Ascending aorta (tissue), 2 donors: ENCODE data around the gene KSR1. TPM values are rescaled to one million over a fixed set of nuclear protein-coding genes. Genes with fewer than 3 reads are reported as not detected.

Source experiments
- DNase-seq, 2 donors: peaks; one replicate each; pipeline ENCODE4 v3.0.0-alpha.2; 2019; ENCODE audit warnings: low spot score in 2 of 2
- H3K27ac ChIP-seq, 2 donors: fragments of 200-600 bp; sonication (generic); one replicate each; pipeline ENCODE4 v1.5.1; 2016 to 2017; ENCODE audit warnings: mild to moderate bottlenecking in 1 of 2
- H3K27me3 ChIP-seq: fragments of 200-600 bp; sonication (generic); one replicate; pipeline ENCODE4 v1.5.1; 2017
- H3K36me3 ChIP-seq, 2 donors: fragments of 200-600 bp; sonication (generic); one replicate each; pipeline ENCODE4 v1.5.1; 2016
- H3K4me1 ChIP-seq, 2 donors: fragments of 200-600 bp; sonication (generic); one replicate each; pipeline ENCODE4 v1.5.1; 2016 to 2017; ENCODE audit warnings: mild to moderate bottlenecking in 1 of 2
- H3K4me3 ChIP-seq, 2 donors: fragments of 200-600 bp; sonication (generic); one replicate each; pipeline ENCODE4 v1.5.1; 2016 to 2017; ENCODE audit warnings: mild to moderate bottlenecking in 1 of 2
- H3K9me3 ChIP-seq, 2 donors: fragments of 200-600 bp; sonication (generic); one replicate each; pipeline ENCODE4 v1.5.1; 2016
- intact Hi-C: fragments of 100-400 bp; cut with DNase I; formaldehyde crosslinking; loops from one replicate; pipeline ENCODE4 v1.15.1; 2023
- total RNA-seq: library from RNA; depleted of rRNA; stranded (reverse); fragments of >200 nt; gene quantifications from one replicate; pipeline ENCODE4 v1.1.0, GENCODE V29; 2016
- TF ChIP-seq, protein P1 (sequence below), 3 experiments: fragments of 200-600 bp in 2 of 3; fragments of 450-650 bp in 1 of 3; sonication (generic) in 2 of 3; IDR thresholded peaks; one replicate each; pipeline ENCODE4 v1.5.1; 2016 to 2019; ENCODE audit warnings: antibody characterized with exemption in 3 of 3, mild to moderate bottlenecking in 1 of 3, moderate library complexity in 1 of 3

Gene KSR1
- total RNA-seq, 1 donor from 2014 or later: 42.6 TPM

DNA sequence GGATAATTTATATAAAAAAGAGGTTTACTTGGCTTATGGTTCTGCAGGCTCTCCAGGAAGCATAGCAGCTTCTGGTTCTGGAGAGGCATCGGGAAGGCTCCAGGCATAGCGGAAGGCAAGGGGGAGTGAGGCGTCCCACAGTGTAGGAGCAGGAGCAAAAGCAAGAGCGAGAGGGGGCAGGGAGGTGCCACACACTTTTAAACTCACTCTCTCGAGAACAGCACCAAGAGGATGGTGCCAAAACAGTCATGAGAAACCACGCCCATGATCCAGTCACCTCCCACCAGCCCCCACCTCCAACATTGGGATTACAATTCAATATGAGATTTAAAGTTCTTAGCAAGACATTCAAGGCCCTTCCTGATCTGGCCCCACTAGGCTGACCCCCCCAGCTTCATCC lies 124.8 kb downstream of the KSR1 start:
- H3K4me1 ChIP-seq: peaks cover 3% of the 10 kb centered on the region in 2 donors
- TF ChIP-seq, protein P1, sequence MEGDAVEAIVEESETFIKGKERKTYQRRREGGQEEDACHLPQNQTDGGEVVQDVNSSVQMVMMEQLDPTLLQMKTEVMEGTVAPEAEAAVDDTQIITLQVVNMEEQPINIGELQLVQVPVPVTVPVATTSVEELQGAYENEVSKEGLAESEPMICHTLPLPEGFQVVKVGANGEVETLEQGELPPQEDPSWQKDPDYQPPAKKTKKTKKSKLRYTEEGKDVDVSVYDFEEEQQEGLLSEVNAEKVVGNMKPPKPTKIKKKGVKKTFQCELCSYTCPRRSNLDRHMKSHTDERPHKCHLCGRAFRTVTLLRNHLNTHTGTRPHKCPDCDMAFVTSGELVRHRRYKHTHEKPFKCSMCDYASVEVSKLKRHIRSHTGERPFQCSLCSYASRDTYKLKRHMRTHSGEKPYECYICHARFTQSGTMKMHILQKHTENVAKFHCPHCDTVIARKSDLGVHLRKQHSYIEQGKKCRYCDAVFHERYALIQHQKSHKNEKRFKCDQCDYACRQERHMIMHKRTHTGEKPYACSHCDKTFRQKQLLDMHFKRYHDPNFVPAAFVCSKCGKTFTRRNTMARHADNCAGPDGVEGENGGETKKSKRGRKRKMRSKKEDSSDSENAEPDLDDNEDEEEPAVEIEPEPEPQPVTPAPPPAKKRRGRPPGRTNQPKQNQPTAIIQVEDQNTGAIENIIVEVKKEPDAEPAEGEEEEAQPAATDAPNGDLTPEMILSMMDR (IDR thresholded peaks at IDR 0.05): no peak
- no peaks in the 10 kb centered on the region for H3K9me3 ChIP-seq
- H3K27me3 ChIP-seq: no peaks in the 10 kb centered on the region
- H3K4me3 ChIP-seq: no peak overlapping the region
- H3K27ac ChIP-seq: no peak overlapping the region
- peaks cover 0 to 3% of the 10 kb centered on the region in 2 donors for H3K36me3 ChIP-seq
- intact Hi-C loops: no loop called here
- DNase-seq: no peak

DNA sequence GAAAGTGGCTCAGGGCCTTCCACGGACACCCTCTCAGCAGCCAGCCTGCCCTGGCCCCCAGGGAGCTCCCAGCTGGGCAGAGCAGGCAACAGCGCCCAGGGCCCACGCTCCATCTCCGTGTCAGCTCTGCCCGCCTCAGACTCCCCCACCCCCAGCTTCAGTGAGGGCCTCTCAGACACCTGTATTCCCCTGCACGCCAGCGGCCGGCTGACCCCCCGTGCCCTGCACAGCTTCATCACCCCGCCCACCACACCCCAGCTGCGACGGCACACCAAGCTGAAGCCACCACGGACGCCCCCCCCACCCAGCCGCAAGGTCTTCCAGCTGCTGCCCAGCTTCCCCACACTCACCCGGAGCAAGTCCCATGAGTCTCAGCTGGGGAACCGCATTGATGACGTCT lies 126.4 kb downstream of the KSR1 start:
- intact Hi-C loops: no loop called here
- H3K4me1 ChIP-seq: peaks cover 3 to 4% of the 10 kb centered on the region in 2 donors
- no peaks in the 10 kb centered on the region for H3K9me3 ChIP-seq
- H3K4me3 ChIP-seq: no peak overlapping the region
- H3K27ac ChIP-seq: no peak overlapping the region
- DNase-seq: no peak
- H3K36me3 ChIP-seq: peaks cover 0 to 7% of the 10 kb centered on the region in 2 donors
- no peaks in the 10 kb centered on the region for H3K27me3 ChIP-seq
- TF ChIP-seq, protein P1 (IDR thresholded peaks at IDR 0.05): no peak

DNA sequence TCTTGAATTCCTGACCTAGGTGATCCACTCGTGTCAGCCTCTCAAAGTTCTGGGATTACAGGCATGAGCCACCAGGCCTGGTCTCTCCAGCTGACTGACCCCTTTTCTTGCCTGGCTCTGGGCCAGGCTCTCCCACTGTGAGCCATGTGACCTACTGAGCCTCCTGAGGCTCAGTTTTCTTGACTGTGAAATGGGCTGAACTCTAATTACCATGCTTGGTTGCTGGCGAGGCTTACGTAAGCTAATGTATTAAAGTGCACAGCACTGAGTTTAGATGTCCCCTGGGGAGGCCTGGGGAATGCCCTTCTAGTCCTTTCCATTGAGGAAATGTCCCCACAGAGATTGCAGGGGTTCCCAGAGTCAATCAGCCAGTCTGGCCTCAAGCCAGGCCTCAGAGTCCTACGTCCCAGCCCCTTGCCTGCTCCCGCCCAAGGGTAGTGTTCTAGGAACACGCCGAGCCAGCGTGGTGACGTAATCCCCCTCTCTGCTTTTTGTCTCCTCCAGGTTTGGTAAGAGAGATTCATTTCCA lies 129.0 kb downstream of the KSR1 start:
- Histone ChIP-seq H3K9me3 (no peaks in the 10 kb centered on the region), H3K4me3 (no peak overlapping the region), H3K27me3 (no peaks in the 10 kb centered on the region), H3K27ac (peak overlapping the region in 1 of 2 donors; percentile 60), H3K4me1 (peaks cover 3 to 4% of the 10 kb centered on the region in 2 donors), H3K36me3 (peaks cover 0 to 12% of the 10 kb centered on the region in 2 donors)
- DNase-seq: no peak
- intact Hi-C loops: no loop called here
- TF ChIP-seq, protein P1 (IDR thresholded peaks at IDR 0.05): no peak

DNA sequence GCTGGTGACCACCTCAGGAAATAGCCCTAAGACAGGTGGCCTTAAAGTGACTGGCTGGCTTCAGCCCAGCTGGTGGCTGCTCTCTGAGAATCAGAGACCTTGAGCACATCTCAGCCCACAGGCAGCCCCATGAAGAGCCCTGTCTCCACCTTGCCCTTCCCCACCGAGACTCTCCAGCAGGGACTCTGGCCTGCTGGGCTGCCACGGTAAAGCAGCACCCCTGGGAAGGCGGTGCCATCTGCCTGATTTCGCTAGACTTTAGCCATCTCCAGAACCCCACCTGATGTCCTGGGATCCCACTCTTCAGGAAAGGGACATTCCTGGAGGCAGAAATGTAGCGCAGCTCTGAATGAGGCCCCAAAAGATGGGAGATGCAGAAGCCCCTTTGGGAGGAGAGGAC lies 129.5 kb downstream of the KSR1 start:
- peaks cover 0 to 12% of the 10 kb centered on the region in 2 donors for H3K36me3 ChIP-seq
- no peak overlapping the region for H3K4me3 ChIP-seq
- H3K27ac ChIP-seq: peak overlapping the region in 1 of 2 donors; percentile 60
- intact Hi-C loops: no loop called here
- TF ChIP-seq, protein P1 (IDR thresholded peaks at IDR 0.05): no peak
- no peaks in the 10 kb centered on the region for H3K27me3 ChIP-seq
- DNase-seq: no peak
- no peaks in the 10 kb centered on the region for H3K9me3 ChIP-seq
- peaks cover 3 to 4% of the 10 kb centered on the region in 2 donors for H3K4me1 ChIP-seq

DNA sequence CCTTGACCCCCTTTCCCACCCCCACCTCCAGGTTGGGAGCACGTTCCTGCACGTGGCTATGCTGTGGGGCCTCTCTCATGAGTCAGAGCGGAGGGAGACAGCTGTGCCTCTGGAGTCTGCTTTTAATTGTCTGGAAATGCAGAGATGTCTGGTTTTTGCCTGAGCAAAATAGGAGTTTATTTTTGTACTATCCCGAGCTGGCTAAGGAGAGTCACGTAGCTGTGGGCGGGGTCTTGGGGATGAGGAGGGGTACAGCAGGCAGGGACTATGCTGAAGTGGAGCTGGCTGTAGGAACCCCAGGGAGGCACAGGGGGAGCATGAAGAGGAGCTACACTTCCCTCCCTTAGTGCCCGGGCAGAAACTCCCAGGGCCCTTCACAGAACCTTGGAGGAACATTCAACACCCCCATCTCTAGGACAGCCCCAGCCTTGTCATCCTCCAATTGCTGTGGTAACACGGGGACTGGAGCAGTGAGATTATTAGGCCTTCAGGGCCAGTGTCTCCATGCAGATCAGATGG lies 130.0 kb downstream of the KSR1 start:
- intact Hi-C loops: no loop called here
- Histone ChIP-seq H3K9me3 (no peaks in the 10 kb centered on the region), H3K36me3 (peaks cover 0 to 12% of the 10 kb centered on the region in 2 donors), H3K27ac (peak overlapping the region in 1 of 2 donors; percentile 60), H3K4me1 (peaks cover 3 to 4% of the 10 kb centered on the region in 2 donors), H3K27me3 (no peaks in the 10 kb centered on the region), H3K4me3 (no peak overlapping the region)
- TF ChIP-seq, protein P1 (IDR thresholded peaks at IDR 0.05): no peak
- no peak for DNase-seq
